ENCODE results near the gene ADGRG6. TPM values are rescaled to one million over a fixed set of nuclear protein-coding genes. Genes with fewer than 3 reads are reported as not detected.
"Not testable (repeated sequence)": the region's sequence is repeated elsewhere in the genome, so short reads cannot be mapped to it uniquely, and the experiment has no call there.

Gene ADGRG6
- total and polyA plus RNA-seq, 8 donors = 1.1 to 102 (median 8.9) TPM

GRCh38 chr6:142417331-142417750 lies 115.5 kb downstream of the ADGRG6 start:
- WGBS, 5 donors = 71 to 91% (median 84%) methylated on average over 1 of the region's 1 CpG
- intact Hi-C loops (cut with DNase I; ENCODE audit: low total_unique reads) = no loop called here
- TF ChIP-seq EP300 (IDR thresholded peaks at IDR 0.05) (no peak), POLR2A (IDR thresholded peaks at IDR 0.05) (no peak), POLR2AphosphoS5 (IDR thresholded peaks at IDR 0.05) (no peak), CTCF (IDR thresholded peaks at IDR 0.05) (no peak)
- Histone ChIP-seq H3K27ac (no peak overlapping the region), H3K36me3 (peaks cover 0 to 10% (median 3%) of the 10 kb centered on the region in 4 donors), H3K4me1 (no peaks in the 10 kb centered on the region), H3K4me3 (no peak overlapping the region), H3K27me3 (no peaks in the 10 kb centered on the region), H3K9me3 (no peaks in the 10 kb centered on the region)
- DNase-seq = no peak

GRCh38 chr6:142419071-142419470 lies 117.3 kb downstream of the ADGRG6 start:
- 61 to 74% (median 71%) methylated on average over 3 of the region's 3 CpGs for WGBS, 5 donors
- DNase-seq = no peak
- peaks cover 0 to 10% (median 3%) of the 10 kb centered on the region in 4 donors for H3K36me3 ChIP-seq
- no peaks in the 10 kb centered on the region for H3K4me1 ChIP-seq
- TF ChIP-seq CTCF (IDR thresholded peaks at IDR 0.05) (no peak), EP300 (IDR thresholded peaks at IDR 0.05) (no peak), POLR2A (IDR thresholded peaks at IDR 0.05) (no peak), POLR2AphosphoS5 (IDR thresholded peaks at IDR 0.05) (no peak)
- H3K9me3 ChIP-seq = no peaks in the 10 kb centered on the region
- no peak overlapping the region for H3K27ac ChIP-seq
- H3K4me3 ChIP-seq = no peak overlapping the region
- intact Hi-C loops (cut with DNase I; ENCODE audit: low total_unique reads) = no loop called here
- no peaks in the 10 kb centered on the region for H3K27me3 ChIP-seq

GRCh38 chr6:142420802-142421201 lies 119.0 kb downstream of the ADGRG6 start:
- Histone ChIP-seq H3K27ac (no peak overlapping the region), H3K4me1 (no peaks in the 10 kb centered on the region), H3K4me3 (no peak overlapping the region), H3K9me3 (no peaks in the 10 kb centered on the region), H3K27me3 (no peaks in the 10 kb centered on the region), H3K36me3 (peaks cover 0 to 10% (median 3%) of the 10 kb centered on the region in 4 donors)
- intact Hi-C loops (cut with DNase I; ENCODE audit: low total_unique reads) = no loop called here
- DNase-seq = no peak
- TF ChIP-seq POLR2AphosphoS5 (IDR thresholded peaks at IDR 0.05) (no peak), CTCF (IDR thresholded peaks at IDR 0.05) (no peak), POLR2A (IDR thresholded peaks at IDR 0.05) (no peak), EP300 (IDR thresholded peaks at IDR 0.05) (no peak)

DNA sequence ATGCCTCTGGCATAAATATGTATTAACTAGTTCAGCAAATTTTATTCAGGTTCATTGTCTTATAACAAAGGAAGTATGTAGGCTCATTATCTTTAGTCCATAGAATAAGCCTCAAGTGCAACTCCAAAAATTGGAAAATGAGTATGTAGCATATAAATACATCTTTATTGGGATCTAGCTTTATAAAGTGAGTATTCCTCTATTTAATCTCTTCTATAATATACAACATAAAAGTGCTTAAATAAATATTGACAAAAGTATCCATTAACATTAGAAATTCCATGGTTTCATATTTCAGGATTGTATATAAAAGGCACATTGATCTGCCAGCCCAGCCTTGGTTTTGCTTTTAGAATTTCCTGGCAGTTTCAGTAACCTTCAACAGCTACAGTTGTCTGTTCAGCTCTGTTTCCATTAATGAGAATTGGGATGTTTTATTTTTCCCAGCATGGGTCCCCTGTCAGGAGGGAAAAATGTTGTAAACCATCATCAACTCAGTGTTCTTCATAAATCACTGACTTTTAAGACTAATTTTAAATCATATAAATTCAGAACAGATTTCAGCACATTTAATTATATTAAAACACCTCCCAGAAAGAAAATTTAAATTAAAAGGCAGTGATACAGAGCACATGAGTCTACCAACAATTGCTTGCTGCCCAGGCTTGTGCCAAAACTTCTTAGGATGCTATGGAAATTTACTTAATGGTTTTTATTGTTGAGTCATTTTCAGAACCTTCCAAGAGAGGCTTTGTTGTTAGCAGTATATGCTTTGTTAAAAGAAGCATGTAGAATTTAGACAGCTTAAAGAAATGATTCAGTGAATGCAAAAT lies 119.7 kb downstream of the ADGRG6 start:
- TF ChIP-seq POLR2A (IDR thresholded peaks at IDR 0.05) (no peak), POLR2AphosphoS5 (IDR thresholded peaks at IDR 0.05) (no peak), EP300 (IDR thresholded peaks at IDR 0.05) (no peak), CTCF (IDR thresholded peaks at IDR 0.05) (no peak)
- H3K4me1 ChIP-seq = no peaks in the 10 kb centered on the region
- H3K27me3 ChIP-seq = no peaks in the 10 kb centered on the region
- peaks cover 0 to 6% (median 2%) of the 10 kb centered on the region in 4 donors for H3K36me3 ChIP-seq
- no peak overlapping the region for H3K27ac ChIP-seq
- no peak for DNase-seq
- intact Hi-C loops (cut with DNase I; ENCODE audit: low total_unique reads) = no loop called here
- no peaks in the 10 kb centered on the region for H3K9me3 ChIP-seq
- H3K4me3 ChIP-seq = no peak overlapping the region

DNA sequence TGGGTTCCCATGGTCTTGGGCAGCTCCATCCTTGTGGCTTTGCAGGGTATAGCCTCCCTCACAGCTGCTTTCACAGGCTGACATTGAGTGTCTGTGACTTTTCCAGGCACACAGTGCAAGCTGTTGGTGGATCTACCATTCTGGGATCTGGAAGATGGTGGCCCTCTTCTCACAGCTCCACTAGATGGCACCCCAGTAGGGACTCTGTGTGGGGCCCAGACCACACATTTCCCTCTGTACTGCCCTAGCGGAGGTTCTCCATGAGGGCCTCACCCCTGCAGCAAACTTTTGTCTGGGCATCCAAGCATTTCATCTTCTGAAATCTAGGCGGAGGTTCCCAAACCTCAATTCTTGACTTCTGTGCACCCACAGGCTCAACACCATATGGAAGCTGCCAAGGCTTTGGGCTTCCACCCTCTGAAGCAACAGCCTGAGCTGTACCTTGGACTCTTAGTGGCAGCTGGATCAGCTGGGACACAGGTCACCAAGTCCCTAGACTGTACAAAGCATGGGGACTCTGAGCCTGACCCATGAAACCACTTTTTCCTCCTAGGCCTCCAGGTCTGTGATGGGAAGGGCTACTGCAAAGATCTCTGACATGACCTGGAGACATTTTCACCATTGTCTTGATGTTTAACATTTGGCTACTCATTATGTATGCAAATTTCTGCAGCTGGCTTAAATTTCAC lies 124.8 kb downstream of the ADGRG6 start:
- intact Hi-C loops (cut with DNase I; ENCODE audit: low total_unique reads); H3K4me1 ChIP-seq; DNase-seq; H3K9me3 ChIP-seq; H3K27me3 ChIP-seq; H3K36me3 ChIP-seq; H3K4me3 ChIP-seq; H3K27ac ChIP-seq: not testable (repeated sequence)
- WGBS, 5 donors = 79 to 100% (median 97%) methylated on average over 2 of the region's 2 CpGs

DNA sequence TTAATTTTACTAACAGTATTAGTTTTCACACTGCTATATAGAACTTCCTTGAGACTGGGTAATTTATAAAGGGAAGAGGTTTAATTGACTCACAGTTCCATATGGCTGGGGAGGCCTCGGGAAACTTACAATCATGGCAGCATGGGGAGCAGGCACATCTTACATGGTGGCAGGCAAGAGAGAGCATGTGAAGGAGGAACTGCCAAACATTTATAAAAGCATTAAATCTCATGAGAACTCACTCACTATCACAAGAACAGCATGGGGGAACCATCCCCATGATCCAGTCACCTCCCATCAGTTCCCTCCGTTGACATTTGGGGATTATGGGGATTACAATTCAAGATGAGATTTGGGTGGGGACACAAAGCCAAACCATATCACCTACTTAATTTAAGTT lies 126.7 kb downstream of the ADGRG6 start:
- WGBS, 5 donors = 91 to 98% (median 96%) methylated on average over 2 of the region's 2 CpGs
- H3K27me3 ChIP-seq; H3K4me1 ChIP-seq; H3K27ac ChIP-seq; H3K9me3 ChIP-seq; H3K36me3 ChIP-seq; H3K4me3 ChIP-seq; intact Hi-C loops (cut with DNase I; ENCODE audit: low total_unique reads); DNase-seq: not testable (repeated sequence)
